GM12864 (cell line): ENCODE measurements around the gene FSIP1.
"Not testable (repeated sequence)": the region's sequence is repeated elsewhere in the genome, so short reads cannot be mapped to it uniquely, and the experiment has no call there.

Experiments used
- DNase-seq: peaks from one replicate; pipeline ENCODE4 v3.0.0-alpha.2; 2011; ENCODE audit warnings: low read depth
- H3K4me3 ChIP-seq: 2 replicates; pipeline ENCODE4 v1.5.1; 2011; ENCODE audit warnings: mild to moderate bottlenecking, low read depth, low read length, control low read depth
- CTCF ChIP-seq: IDR thresholded peaks from 2 replicates; pipeline ENCODE4 v1.5.1; 2011; ENCODE audit warnings: low read depth, mild to moderate bottlenecking, moderate library complexity, low read length, control low read depth, inconsistent platforms; ENCODE audit errors: missing control alignments

The FSIP1 gene

GRCh38 chr15:39817892-39818291 is 35.3 kb upstream of the FSIP1 start:
- H3K4me3 ChIP-seq = no peak overlapping the region
- DNase-seq = no peak
- no peak for TF ChIP-seq CTCF

DNA sequence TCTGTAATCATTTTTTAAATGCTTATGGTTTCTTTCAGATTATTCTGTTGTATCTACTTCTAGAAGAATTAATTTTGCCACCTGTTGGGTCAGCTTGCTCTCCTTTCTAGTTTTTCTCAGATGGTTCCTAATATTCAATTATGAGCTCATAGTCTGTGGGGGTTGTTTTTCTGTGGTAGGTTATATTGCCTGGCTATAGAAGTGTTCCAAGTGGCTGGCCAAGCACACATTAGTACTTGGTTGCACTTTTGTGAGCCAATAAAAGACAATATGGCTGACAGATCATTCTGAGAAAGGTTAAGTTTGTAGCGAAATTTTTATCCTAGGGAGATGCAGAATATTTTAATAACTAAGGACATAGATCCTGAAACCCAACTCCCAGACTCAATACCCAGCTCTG is 31.8 kb upstream of the FSIP1 start:
- no peak for TF ChIP-seq CTCF
- DNase-seq = no peak
- no peak overlapping the region for H3K4me3 ChIP-seq

- DNase-seq, H3K4me3 ChIP-seq: not testable (repeated sequence)
These were observed 30.0 kb upstream of the FSIP1 start for GRCh38 chr15:39812651-39813050.

- no peak for TF ChIP-seq CTCF
- DNase-seq = no peak
- H3K4me3 ChIP-seq = no peak overlapping the region
These were observed 26.3 kb upstream of the FSIP1 start for GRCh38 chr15:39808909-39809308.

GRCh38 chr15:39807791-39808190 is 25.1 kb upstream of the FSIP1 start:
- DNase-seq = no peak
- H3K4me3 ChIP-seq = no peak overlapping the region
- TF ChIP-seq CTCF = no peak

DNA sequence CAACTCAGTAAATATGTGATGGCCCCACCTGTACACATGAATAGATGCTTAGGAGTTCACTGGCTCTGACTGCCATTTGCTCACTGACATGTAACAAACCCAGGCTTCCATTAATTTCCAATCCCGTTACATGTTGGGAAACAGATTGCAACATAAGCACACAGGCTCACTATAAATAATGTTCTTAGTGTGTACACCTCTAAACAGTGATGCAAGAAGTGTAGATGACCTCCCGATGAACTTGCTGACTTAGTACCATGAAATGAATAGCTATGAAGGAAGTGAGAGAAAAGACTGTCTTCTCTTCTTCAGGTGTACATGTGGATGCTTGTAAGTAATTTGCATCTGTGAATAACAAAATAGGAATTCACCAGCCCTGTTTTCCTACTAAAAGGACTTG is 21.4 kb upstream of the FSIP1 start:
- no peak for DNase-seq
- no peak overlapping the region for H3K4me3 ChIP-seq
- no peak for TF ChIP-seq CTCF

GRCh38 chr15:39803016-39803415 is 20.4 kb upstream of the FSIP1 start:
- no peak for DNase-seq
- no peak overlapping the region for H3K4me3 ChIP-seq
- no peak for TF ChIP-seq CTCF
